ENCODE measurements around the gene NOCT.
"Not testable (repeated sequence)": the region's sequence is repeated elsewhere in the genome, so short reads cannot be mapped to it uniquely, and the experiment has no call there.

Gene NOCT, protein sequence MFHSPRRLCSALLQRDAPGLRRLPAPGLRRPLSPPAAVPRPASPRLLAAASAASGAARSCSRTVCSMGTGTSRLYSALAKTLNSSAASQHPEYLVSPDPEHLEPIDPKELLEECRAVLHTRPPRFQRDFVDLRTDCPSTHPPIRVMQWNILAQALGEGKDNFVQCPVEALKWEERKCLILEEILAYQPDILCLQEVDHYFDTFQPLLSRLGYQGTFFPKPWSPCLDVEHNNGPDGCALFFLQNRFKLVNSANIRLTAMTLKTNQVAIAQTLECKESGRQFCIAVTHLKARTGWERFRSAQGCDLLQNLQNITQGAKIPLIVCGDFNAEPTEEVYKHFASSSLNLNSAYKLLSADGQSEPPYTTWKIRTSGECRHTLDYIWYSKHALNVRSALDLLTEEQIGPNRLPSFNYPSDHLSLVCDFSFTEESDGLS

DNA sequence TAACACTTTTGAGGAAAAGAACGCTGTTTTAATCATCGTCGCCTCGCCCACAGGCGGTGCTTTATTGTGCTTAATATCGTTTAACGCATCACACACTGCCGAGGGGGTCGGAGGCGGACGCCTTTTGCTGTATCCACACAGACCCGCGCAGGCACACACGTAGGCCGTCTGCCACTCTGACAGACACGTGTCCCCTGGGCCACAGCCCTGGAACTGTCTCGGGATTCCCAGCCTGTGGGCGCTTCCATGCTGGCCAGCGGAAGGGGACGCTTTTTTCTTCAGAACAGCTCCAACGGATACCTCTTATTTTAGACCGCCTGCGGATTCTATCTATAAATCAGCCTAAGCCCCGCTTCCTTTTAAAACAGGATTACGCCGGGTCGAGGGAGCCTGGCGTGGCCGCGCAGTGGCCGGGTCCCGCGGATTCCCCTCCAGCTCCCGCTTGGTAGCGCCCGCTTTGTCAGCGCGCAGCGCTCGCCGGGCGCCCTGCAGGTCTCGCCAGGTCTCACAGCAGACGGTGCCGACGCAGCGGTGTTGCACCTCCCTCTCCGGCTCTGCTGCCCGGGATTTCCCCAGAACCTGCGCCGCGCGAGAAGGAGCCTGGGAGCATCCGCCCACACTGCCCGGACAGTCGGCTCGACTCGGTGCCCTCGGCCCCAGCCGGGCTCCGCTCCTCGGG lies at the start of gene NOCT:
Gene NOCT, plus strand, starts transcription at position 513 of the 679 bp plus-strand sequence. CDS start 201 bp downstream, outside the sequence.
- peak; percentile 81 for DNase-seq

GRCh38 chr4:138967313-138967712 lies 48.3 kb upstream of the NOCT start:
- DNase-seq: no peak

GRCh38 chr4:138972956-138973801 lies 42.4 kb upstream of the NOCT start:
- no peak for DNase-seq

- DNase-seq: no peak
These were observed 40.4 kb upstream of the NOCT start for GRCh38 chr4:138975225-138975624.

DNA sequence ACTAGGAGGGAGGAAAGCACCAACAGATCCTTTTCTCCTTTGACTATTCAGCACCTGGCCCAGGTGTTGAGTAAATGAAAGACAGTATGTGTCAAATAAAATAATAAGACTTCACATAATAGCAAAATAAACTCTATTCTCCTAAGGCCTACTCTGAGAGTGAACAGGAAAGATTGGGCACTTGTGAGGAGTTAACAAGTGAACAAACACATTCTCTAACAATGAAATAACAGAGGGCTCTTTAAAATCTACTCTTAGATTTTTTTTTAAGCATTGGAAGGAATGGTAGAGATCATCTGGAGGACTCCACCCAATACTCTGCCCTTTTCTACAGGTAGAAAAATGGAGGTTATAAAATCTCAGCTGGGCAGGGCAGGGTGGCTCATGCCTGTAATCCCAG lies 39.1 kb upstream of the NOCT start:
- no peak for DNase-seq

GRCh38 chr4:138977524-138977923 lies 38.1 kb upstream of the NOCT start:
- no peak for DNase-seq

- no peak for DNase-seq
These were observed 37.5 kb upstream of the NOCT start for GRCh38 chr4:138978028-138978585.

GRCh38 chr4:138978600-138978999 lies 37.0 kb upstream of the NOCT start:
- no peak for DNase-seq

DNA sequence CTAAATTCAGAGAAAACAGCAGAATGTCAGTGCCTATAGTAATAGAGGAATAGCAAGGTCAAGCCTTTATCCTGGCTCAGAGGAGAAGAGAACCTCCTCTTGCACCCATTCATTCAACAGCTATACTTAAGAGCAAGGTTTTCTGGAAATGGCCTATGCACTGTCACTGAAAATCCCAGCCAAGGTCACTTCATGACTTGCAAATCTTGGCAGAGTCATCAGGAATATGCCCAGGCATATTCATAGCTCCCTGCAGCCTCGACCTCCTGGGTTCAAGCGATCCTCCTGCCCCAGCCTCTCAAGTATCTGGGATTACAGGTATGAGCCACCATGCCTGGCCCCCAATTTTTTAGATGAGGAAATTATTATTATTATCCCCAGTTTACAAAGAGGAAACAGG lies 35.8 kb upstream of the NOCT start:
- DNase-seq: no peak

- DNase-seq: peak; percentile 67
These were observed 33.6 kb upstream of the NOCT start for GRCh38 chr4:138981930-138982390.

DNA sequence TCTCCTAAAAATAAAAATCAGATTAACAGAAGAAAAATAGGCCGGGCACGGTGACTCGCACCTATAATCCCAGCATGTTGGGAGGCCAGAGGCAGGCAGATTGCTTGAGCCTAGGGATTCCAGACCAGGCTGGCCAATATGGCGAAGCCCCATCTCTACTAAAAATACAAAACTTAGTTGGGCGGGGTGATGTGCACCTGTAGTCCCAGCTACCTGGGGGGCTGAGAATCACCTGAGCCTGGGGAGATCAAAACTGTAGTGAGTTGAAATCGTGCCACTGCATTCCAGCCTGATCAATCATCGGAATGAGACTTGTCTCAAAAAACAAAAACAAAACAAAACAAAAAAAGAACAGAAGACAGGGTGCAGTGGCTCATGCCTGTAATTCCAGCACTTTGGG lies 32.8 kb upstream of the NOCT start:
- no peak for DNase-seq

DNA sequence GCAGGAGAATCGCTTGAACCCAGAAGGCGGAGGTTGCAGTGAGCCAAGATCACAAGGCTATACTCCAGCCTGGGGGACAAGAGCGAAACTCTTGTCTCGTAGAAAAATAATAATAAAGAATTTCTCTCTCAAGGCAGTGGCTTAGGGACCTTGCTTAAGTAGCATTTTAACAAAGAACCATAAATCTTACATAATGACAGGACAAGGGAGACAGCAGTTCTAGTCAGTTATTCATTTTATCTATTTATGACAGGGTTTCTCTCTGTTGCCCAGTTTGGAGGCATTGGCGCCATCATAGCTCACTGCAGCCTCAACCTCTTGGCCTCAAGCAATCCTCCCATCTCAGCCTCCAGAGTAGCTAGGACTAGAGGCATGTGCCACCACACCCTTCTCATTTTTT lies 31.9 kb upstream of the NOCT start:
- DNase-seq: no peak

DNA sequence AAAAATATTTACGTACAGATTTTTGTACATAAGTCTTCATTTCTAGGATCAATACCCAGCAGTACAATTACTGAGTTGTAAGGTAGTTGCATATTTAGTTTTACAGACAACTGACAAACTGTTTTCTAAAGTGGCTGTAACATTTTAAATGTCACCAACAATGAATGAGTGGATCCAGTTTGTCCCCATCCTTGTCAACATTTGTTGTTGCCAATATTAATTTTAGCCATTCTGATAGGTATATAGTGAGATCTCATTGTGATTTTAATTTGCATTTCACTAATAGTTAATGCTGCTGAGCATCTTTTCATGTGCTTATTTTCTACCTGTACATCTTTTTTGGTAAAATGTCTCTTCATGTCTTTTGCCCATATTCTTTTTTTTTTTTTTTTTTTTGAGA lies 30.9 kb upstream of the NOCT start:
- no peak for DNase-seq

GRCh38 chr4:138992676-138993075 lies 22.9 kb upstream of the NOCT start:
- no peak for DNase-seq

DNA sequence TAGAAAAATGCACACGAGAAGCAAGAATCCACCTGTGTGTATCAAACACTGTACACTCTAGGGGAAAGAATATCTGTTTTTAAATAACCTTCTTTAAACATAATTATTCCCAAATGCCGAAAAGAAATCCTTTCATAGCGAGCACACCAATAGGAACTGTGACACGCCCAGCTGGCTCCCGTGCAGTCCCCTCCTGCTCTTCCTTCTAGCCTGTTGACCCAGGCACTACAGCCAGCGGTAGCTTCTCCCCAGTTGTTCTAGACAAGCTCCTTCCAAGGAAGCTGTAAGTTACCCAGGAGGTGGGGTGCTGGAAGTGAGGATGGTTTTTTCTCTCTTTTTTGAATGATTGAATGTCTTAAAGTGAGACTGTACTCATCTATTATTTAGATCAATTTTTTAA lies 19.5 kb upstream of the NOCT start:
- no peak for DNase-seq

- DNase-seq: no peak
These were observed 15.9 kb upstream of the NOCT start for GRCh38 chr4:138999666-139000065.

GRCh38 chr4:139000134-139000533 lies 15.4 kb upstream of the NOCT start:
- DNase-seq: not testable (repeated sequence)

- not testable (repeated sequence) for DNase-seq
These were observed 14.2 kb upstream of the NOCT start for GRCh38 chr4:139001430-139001829.

GRCh38 chr4:139003668-139004067 lies 11.9 kb upstream of the NOCT start:
- DNase-seq: not testable (repeated sequence)

DNA sequence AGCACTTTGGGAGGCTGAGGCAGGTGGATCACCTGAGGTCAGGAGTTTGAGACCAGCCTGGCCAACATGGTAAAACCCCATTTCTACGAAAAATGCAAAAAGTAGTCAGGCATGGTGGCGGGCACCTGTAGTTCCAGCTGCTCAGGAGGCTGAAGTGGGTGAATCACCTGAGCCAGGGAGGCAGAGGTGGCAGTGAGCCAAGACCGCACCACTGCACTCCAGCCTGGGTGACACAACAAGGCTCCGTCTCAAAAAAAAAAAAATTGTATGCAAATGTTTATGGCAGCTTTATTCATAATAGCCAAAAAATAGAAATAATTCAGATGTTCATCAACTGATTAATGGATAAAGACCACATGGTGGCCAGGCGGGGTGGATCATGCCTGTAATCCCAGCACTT lies 9.8 kb upstream of the NOCT start:
- DNase-seq: no peak

- DNase-seq: no peak
These were observed 7.9 kb upstream of the NOCT start for GRCh38 chr4:139007640-139008039.

DNA sequence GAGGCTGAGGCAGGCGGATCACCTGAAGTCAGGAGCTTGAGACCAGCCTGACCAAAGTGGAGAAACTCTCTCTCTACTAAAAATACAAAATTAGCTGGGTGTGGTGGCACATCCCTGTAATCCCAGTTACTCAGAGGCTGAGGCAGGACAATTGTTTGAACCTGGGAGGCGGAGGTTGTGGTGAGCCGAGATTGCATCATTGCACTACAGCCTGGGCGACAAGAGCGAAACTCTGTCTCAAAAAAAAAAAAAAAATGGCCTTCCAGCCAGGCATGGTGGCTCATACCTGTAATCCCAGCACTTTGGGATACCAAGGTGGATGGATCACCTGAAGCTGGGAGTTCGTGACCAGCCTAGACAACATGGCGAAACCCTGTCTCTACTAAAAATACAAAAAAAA lies 7.3 kb upstream of the NOCT start:
- not testable (repeated sequence) for DNase-seq

DNA sequence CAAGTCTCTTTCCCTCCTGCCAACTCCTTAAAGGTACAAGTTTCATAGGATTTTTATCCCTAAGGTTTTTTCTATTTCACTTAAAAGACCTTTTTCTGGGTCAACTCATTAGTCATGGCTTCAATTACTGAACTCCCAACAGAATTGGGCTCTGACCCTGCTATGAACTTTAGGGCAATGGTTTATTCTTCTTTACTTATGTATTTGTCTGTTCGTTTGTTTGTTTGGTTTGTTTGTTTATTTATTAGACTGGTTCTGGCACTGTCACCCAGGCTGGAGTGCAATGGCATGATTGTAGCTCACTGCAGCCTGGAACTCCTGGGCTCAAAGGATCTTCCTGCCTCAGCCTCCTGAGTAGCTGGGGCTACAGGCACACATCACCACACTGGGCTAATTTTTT lies 5.9 kb upstream of the NOCT start:
- no peak for DNase-seq
